ENCODE results near the gene PPBP. TPM values are rescaled to one million over a fixed set of nuclear protein-coding genes. Genes with fewer than 3 reads are reported as not detected.
A peak's percentile ranks its signal among the peaks of the same experiment; 100 is the strongest.

The PPBP gene, protein sequence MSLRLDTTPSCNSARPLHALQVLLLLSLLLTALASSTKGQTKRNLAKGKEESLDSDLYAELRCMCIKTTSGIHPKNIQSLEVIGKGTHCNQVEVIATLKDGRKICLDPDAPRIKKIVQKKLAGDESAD
- total RNA-seq, result 10 to 100 TPM in 1 of 2 donors, 1 to 10 TPM in 1; 2.6 to 10.4 TPM
- 10 to 100 TPM; 20.2 to 49.8 (median 37.1) TPM for polyA plus RNA-seq (ENCODE audit: insufficient read length in 6 of 6)
- long read RNA-seq, donor 1, transcript PPBP-201 (3 exons, 715 nt), result major isoform, 64 of 64 reads
- long read RNA-seq, donor 1, partial matches to known transcripts, result 0 of 64 reads
- long read RNA-seq, donor 1, other reads (novel, unspliced or antisense), result 0 of 64 reads
- long read RNA-seq, donor 2, transcript PPBP-201 (3 exons, 715 nt), result major isoform, 38 of 38 reads
- long read RNA-seq, donor 2, partial matches to known transcripts, result 0 of 38 reads
- long read RNA-seq, donor 2, other reads (novel, unspliced or antisense), result 0 of 38 reads
- long read RNA-seq, donor 3, transcript PPBP-201 (3 exons, 715 nt), result major isoform, 30 of 30 reads
- long read RNA-seq, donor 3, partial matches to known transcripts, result 0 of 30 reads
- long read RNA-seq, donor 3, other reads (novel, unspliced or antisense), result 0 of 30 reads
- long read RNA-seq, donor 4, transcript PPBP-201 (3 exons, 715 nt), result major isoform, 15 of 15 reads
- long read RNA-seq, donor 4, partial matches to known transcripts, result 0 of 15 reads
- long read RNA-seq, donor 4, other reads (novel, unspliced or antisense), result 0 of 15 reads
- long read RNA-seq, donor 5, transcript PPBP-201 (3 exons, 715 nt), result major isoform, 25 of 25 reads
- long read RNA-seq, donor 5, partial matches to known transcripts, result 0 of 25 reads
- long read RNA-seq, donor 5, other reads (novel, unspliced or antisense), result 0 of 25 reads
- long read RNA-seq, donor 6, transcript PPBP-201 (3 exons, 715 nt), result major isoform, 31 of 31 reads
- long read RNA-seq, donor 6, partial matches to known transcripts, result 0 of 31 reads
- long read RNA-seq, donor 6, other reads (novel, unspliced or antisense), result 0 of 31 reads
- long read RNA-seq, donor 7, transcript PPBP-201 (3 exons, 715 nt), result major isoform, 8 of 8 reads
- long read RNA-seq, donor 7, partial matches to known transcripts, result 0 of 8 reads
- long read RNA-seq, donor 7, other reads (novel, unspliced or antisense), result 0 of 8 reads
- long read RNA-seq, donor 8, partial matches to known transcripts, result 0 of 1 reads
- long read RNA-seq, donor 8, other reads (novel, unspliced or antisense), result 0 of 1 reads
- long read RNA-seq, donor 9, result 0 reads
- long read RNA-seq, donor 10, partial matches to known transcripts, result 0 of 4 reads
- long read RNA-seq, donor 10, other reads (novel, unspliced or antisense), result 0 of 4 reads
- long read RNA-seq, donor 11, partial matches to known transcripts, result 0 of 3 reads
- long read RNA-seq, donor 11, other reads (novel, unspliced or antisense), result 0 of 3 reads
- long read RNA-seq, donor 12, transcript PPBP-201 (3 exons, 715 nt), result major isoform, 13 of 13 reads
- long read RNA-seq, donor 12, partial matches to known transcripts, result 0 of 13 reads
- long read RNA-seq, donor 12, other reads (novel, unspliced or antisense), result 0 of 13 reads

DNA sequence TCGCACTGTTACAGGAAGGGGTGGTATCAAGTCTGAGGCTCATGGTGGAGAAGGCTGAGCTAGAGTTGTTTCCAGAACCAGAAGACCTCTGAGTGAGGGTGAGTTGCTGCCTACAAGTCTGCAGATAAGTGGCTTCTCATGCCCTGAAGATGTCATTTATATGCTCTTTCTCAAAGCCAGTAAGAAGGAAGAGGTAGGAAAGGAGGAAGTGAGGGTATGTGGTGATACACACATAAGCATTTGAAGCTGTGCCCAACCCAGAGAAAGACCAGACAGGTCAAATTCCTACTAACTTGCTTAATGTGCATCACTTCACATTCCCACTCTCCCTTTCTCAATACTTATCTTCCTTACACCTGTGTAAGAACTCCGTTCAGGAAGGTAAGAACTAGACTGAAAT lies at the start of gene PPBP:
PPBP (minus strand) TSS at position 130 of the 400 bp plus-strand sequence; CDS start at position 43, 87 bp downstream.
- TF ChIP-seq, protein P1, sequence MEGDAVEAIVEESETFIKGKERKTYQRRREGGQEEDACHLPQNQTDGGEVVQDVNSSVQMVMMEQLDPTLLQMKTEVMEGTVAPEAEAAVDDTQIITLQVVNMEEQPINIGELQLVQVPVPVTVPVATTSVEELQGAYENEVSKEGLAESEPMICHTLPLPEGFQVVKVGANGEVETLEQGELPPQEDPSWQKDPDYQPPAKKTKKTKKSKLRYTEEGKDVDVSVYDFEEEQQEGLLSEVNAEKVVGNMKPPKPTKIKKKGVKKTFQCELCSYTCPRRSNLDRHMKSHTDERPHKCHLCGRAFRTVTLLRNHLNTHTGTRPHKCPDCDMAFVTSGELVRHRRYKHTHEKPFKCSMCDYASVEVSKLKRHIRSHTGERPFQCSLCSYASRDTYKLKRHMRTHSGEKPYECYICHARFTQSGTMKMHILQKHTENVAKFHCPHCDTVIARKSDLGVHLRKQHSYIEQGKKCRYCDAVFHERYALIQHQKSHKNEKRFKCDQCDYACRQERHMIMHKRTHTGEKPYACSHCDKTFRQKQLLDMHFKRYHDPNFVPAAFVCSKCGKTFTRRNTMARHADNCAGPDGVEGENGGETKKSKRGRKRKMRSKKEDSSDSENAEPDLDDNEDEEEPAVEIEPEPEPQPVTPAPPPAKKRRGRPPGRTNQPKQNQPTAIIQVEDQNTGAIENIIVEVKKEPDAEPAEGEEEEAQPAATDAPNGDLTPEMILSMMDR (IDR thresholded peaks at IDR 0.05), result no peak
- DNase-seq (no peak), ATAC-seq (no peak)
- intact Hi-C loops (cut with DNase I), result no loop called here
- Histone ChIP-seq H3K4me3 (no peak within 1 kb of the TSS), H3K36me3 (no peaks in the 10 kb centered on the region), H3K27me3 (no peaks in the 10 kb centered on the region), H3K4me1 (no peaks in the 10 kb centered on the region), H3K27ac (no peak within 1 kb of the TSS), H3K9me3 (no peaks in the 10 kb centered on the region)

DNA sequence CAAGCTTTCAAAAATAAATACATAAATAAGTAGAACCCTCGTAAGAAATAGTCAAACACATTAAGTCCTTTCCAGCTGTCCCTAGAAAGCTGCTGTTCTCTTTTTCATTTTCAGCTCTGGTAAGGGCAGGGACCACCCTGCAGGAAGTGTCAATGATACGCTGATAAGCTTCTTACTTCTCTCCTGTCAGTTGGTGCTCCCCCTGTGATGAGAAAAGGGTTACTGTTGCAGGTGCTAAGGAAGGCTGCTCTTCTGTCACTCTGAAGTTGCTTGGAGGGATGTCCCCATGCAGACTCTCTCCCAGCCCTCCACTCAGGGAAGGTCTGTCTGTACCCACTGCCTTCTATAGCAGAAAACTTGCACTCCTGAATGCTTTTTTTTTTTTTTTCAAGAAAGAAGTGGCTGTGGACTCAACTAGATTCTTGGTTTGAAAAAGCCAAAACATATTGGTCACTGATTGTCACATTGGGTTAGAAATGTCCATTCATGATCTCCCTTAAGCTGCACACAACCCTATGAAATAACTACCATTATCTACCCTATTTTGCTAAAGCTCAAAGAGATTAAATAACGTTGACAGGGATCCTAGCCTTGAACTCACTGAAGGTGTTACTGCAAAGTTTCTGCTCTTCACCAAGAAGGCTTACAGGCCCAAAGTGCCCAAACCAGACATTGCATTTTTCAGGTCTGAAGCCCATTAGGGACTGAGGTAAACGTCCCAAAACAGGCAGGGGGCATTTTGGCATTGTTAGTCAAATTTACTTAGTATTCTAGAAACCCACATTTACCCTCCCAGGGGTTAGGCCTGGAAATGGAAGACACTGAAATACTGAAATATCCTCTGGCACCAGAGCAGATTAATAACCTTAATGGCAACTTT lies 49.3 kb upstream of the PPBP start:
- no peaks in the 10 kb centered on the region for H3K9me3 ChIP-seq
- ATAC-seq (no peak), DNase-seq (no peak)
- H3K27me3 ChIP-seq, result no peaks in the 10 kb centered on the region
- peak overlapping the region; percentile 50 to 65 for H3K4me3 ChIP-seq
- no peaks in the 10 kb centered on the region for H3K36me3 ChIP-seq
- intact Hi-C loops (cut with DNase I), result no loop called here
- peak overlapping the region in 1 of 2 donors; percentile 75 for H3K27ac ChIP-seq
- TF ChIP-seq, protein P1 (IDR thresholded peaks at IDR 0.05), result no peak
- peaks cover 0 to 11% of the 10 kb centered on the region in 2 donors for H3K4me1 ChIP-seq

DNA sequence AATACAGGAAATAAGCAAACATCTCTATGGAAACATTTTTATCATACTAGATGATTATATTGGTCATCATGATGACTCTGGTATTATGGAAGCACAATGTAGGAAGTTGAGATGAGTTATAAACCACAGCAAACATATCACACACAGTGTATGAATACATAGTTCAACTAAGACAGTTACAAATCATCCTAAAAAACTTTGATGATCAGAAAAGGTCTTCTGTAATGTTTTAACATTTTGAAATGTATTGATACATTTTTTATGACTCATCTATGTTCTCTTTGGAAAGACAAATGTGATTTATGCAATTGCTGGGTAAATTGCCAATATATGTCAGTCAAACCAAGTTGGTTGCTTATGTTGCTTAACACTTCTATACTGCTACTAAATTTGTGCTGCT lies 45.7 kb upstream of the PPBP start:
- ATAC-seq, result no peak
- Histone ChIP-seq H3K9me3 (no peaks in the 10 kb centered on the region), H3K27ac (no peak overlapping the region), H3K27me3 (no peaks in the 10 kb centered on the region), H3K36me3 (no peaks in the 10 kb centered on the region), H3K4me3 (no peak overlapping the region), H3K4me1 (peaks cover 0 to 18% of the 10 kb centered on the region in 2 donors)
- DNase-seq, result no peak
- intact Hi-C loops (cut with DNase I), result no loop called here
- TF ChIP-seq, protein P1 (IDR thresholded peaks at IDR 0.05), result no peak

DNA sequence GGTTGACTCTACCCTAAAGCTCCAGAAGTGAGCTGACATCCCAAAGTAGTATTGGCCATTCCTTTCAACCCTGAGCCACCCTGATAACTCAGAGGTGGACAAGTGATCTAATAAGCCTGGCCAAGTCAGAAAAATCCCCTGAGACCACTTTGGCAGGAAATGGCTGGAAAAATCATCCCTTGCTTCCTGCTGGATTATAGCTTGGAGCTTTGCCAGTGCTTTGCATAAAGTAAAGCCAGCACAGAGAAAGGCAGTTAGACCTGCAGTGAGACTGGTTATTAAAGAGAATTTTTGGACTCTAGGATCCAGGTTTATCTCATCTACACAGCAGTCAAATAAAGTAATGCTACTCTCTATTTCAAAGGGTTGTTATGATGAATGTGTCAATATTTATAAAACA lies 44.1 kb upstream of the PPBP start:
- no peaks in the 10 kb centered on the region for H3K9me3 ChIP-seq
- no peaks in the 10 kb centered on the region for H3K36me3 ChIP-seq
- DNase-seq (no peak), ATAC-seq (no peak)
- peaks cover 0 to 11% of the 10 kb centered on the region in 2 donors for H3K4me1 ChIP-seq
- no peak overlapping the region for H3K4me3 ChIP-seq
- intact Hi-C loops (cut with DNase I), result no loop called here
- H3K27ac ChIP-seq, result no peak overlapping the region
- TF ChIP-seq, protein P1 (IDR thresholded peaks at IDR 0.05), result no peak
- H3K27me3 ChIP-seq, result no peaks in the 10 kb centered on the region

Measured in left lung (tissue), 14 donors.